ENCODE measurements around the gene RTKN2.
A peak's percentile ranks its signal among the peaks of the same experiment; 100 is the strongest.

The RTKN2 gene

DNA sequence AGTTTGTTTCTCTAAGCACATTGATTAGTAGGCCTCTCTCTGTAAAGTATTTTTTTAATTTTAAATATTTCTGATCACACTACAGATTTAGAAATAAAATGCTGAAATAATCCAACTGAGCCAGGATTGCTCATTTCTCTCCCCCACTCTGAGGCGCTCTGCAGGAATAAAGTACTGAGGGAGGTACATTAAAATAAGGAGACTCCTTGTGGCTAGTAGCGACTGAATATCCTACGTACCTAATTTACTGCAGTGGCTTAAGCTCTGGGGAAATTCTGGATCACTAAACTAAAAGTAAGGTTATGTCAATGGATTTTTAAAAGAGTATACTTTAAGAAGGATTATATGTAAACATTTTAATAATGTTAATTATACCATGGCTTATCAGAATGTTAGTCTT is 75.2 kb downstream of the RTKN2 start:
- no peak for TF ChIP-seq CTCF (IDR thresholded peaks at IDR 0.05; ENCODE audit: borderline replicate concordance, control extremely low read depth, extremely low read depth, insufficient read depth, missing control alignments)

GRCh38 chr10:62189131-62189530 is 79.5 kb downstream of the RTKN2 start:
- in situ Hi-C loops (cut with MboI; ENCODE audit: low sequenced_read_pairs, unreplicated experiment), result no loop called here
- DNase-seq (ENCODE audit: low spot score), result no peak

More for the DNA sequence above, 75.2 kb downstream of the RTKN2 start:
- in situ Hi-C loops (cut with MboI; ENCODE audit: low sequenced_read_pairs, unreplicated experiment), result no loop called here
- DNase-seq (ENCODE audit: low spot score), result no peak

DNA sequence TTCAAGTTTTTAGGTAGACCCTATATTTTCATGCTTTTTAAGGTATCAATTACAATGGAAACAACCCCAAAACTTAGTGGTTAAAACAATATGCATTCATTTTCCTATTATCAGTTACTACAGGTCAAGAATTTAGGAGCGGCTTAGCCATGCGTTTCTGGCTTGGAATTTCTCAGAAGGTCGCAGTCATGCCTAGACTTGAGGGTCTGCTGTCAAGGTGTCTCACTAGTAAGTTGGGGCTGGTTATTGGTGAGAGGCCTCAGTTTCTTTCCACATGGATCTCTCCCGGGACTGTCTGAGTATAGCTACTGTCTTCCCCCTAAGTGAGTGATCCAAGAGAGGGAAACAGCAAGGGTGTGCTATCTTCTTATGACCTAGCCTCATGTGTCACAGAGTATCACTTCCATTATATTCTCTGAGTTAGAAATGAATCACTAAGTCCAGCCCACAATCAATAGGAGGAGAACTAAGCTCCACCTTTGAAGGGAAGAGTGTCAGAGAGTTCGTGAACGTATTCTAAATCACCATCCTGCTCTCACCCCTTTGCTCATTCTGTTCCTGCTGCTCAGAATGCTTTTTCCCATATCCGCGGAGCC is 80.5 kb downstream of the RTKN2 start:
- TF ChIP-seq CTCF (IDR thresholded peaks at IDR 0.05; ENCODE audit: borderline replicate concordance, control extremely low read depth, extremely low read depth, insufficient read depth, missing control alignments), result no peak
- in situ Hi-C loops (cut with MboI; ENCODE audit: low sequenced_read_pairs, unreplicated experiment), result no loop called here
- no peak for DNase-seq (ENCODE audit: low spot score)

More at GRCh38 chr10:62189131-62189530, 79.5 kb downstream of the RTKN2 start:
- no peak for TF ChIP-seq CTCF (IDR thresholded peaks at IDR 0.05; ENCODE audit: borderline replicate concordance, control extremely low read depth, extremely low read depth, insufficient read depth, missing control alignments)

- in situ Hi-C loops (cut with MboI; ENCODE audit: low sequenced_read_pairs, unreplicated experiment), result no loop called here
- TF ChIP-seq CTCF (IDR thresholded peaks at IDR 0.05; ENCODE audit: borderline replicate concordance, control extremely low read depth, extremely low read depth, insufficient read depth, missing control alignments), result no peak
- DNase-seq (ENCODE audit: low spot score), result no peak
Observed at GRCh38 chr10:62186999-62187675, 81.5 kb downstream of the RTKN2 start.

DNA sequence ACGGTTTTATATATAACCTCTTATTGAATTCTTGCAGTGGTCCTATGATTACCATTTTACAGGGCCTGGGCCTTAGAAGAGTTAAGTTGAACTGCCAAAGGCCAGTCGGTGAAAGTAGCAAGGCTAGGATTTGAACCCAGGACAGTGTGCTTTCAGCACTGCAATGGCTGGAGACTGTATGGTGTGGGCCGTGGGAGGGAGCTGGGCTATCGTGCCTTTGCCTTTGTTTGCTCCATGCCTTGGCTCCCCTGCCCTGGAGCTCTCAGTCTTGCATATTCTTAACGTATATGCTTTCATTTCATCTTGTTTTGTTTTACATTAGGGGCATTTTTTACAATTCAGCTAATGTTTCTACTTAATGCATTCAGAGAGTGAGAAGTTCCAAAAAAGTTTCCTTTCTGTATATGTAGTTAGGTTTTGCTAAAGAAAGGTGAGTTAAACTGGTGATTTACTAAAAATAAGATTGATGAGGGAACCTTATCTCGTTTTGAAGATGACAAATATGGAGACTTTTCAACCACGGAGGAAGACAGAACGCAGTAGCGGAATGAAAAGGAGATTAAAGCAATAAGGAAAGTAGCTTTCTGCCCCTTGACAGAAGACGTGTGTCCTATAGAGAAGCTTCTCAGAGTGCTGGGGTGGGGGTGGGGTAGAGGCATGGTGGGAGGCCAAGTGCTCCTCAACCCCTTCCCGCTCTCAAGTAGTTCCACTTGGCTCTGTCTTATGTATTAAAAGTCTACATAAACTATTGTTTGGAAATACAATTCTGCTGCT is 82.5 kb downstream of the RTKN2 start:
- in situ Hi-C loops (cut with MboI; ENCODE audit: low sequenced_read_pairs, unreplicated experiment), result no loop called here
- no peak for TF ChIP-seq CTCF (IDR thresholded peaks at IDR 0.05; ENCODE audit: borderline replicate concordance, control extremely low read depth, extremely low read depth, insufficient read depth, missing control alignments)
- DNase-seq (ENCODE audit: low spot score), result peak; percentile 34

- in situ Hi-C loops (cut with MboI; ENCODE audit: low sequenced_read_pairs, unreplicated experiment), result no loop called here
Observed at GRCh38 chr10:62183857-62184795, 84.5 kb downstream of the RTKN2 start.

More at GRCh38 chr10:62183857-62184795, 84.5 kb downstream of the RTKN2 start:
- TF ChIP-seq CTCF (IDR thresholded peaks at IDR 0.05; ENCODE audit: borderline replicate concordance, control extremely low read depth, extremely low read depth, insufficient read depth, missing control alignments), result no peak
- no peak for DNase-seq (ENCODE audit: low spot score)
